HUES6 (cell line): ENCODE results near the gene SH2D6.
"Not testable (repeated sequence)": the region's sequence is repeated elsewhere in the genome, so short reads cannot be mapped to it uniquely, and the experiment has no call there.

Source experiments
- H3K27ac ChIP-seq: 2 replicates; pipeline ENCODE4 v1.7.0; 2013; ENCODE audit warnings: low read depth, mild to moderate bottlenecking, low read length, inconsistent platforms
- H3K27me3 ChIP-seq: 2 replicates; pipeline ENCODE4 v1.6.1; 2013; ENCODE audit warnings: low read length; ENCODE audit not compliant: control insufficient read depth, insufficient read depth
- H3K36me3 ChIP-seq: 2 replicates; pipeline ENCODE4 v1.6.1; 2013; ENCODE audit warnings: low read length; ENCODE audit not compliant: control insufficient read depth, insufficient read depth
- H3K4me1 ChIP-seq: 2 replicates; pipeline ENCODE4 v1.6.1; 2013; ENCODE audit warnings: low read length; ENCODE audit not compliant: control insufficient read depth, insufficient read depth
- H3K4me3 ChIP-seq: 2 replicates; pipeline ENCODE4 v1.5.1; 2013; ENCODE audit warnings: low read depth, low read length
- H3K9ac ChIP-seq: one replicate; pipeline ENCODE4 v1.6.1; 2013; ENCODE audit warnings: mild to moderate bottlenecking, low read length
- H3K9me3 ChIP-seq: 2 replicates; pipeline ENCODE4 v1.6.1; 2013; ENCODE audit warnings: low read depth, low read length; ENCODE audit not compliant: control insufficient read depth, insufficient read depth

SH2D6 gene

GRCh38 chr2:85413592-85414420 lies 4.7 kb upstream of the SH2D6 start:
- Histone ChIP-seq H3K27me3 (no peaks in the 10 kb centered on the region), H3K27ac (peak overlapping the region; percentile 44; the same call in 1 of the 2 replicates), H3K36me3 (no peaks in the 10 kb centered on the region), H3K9ac (peak overlapping the region; percentile 66), H3K4me3 (peak overlapping the region; percentile 80), H3K4me1 (peaks cover 40% of the 10 kb centered on the region), H3K9me3 (no peaks in the 10 kb centered on the region)

GRCh38 chr2:85414421-85414759 lies 4.1 kb upstream of the SH2D6 start:
- H3K9me3 ChIP-seq, H3K27ac ChIP-seq, H3K27me3 ChIP-seq, H3K36me3 ChIP-seq: not testable (repeated sequence)
- Histone ChIP-seq H3K4me3 (peak overlapping the region; percentile 80), H3K9ac (peak overlapping the region; percentile 66), H3K4me1 (peaks cover 40% of the 10 kb centered on the region)

GRCh38 chr2:85414761-85415553 lies 3.6 kb upstream of the SH2D6 start:
- no peaks in the 10 kb centered on the region for H3K36me3 ChIP-seq
- no peaks in the 10 kb centered on the region for H3K9me3 ChIP-seq
- no peaks in the 10 kb centered on the region for H3K27me3 ChIP-seq
- peaks cover 38% of the 10 kb centered on the region for H3K4me1 ChIP-seq
- no peak overlapping the region for H3K4me3 ChIP-seq
- H3K27ac ChIP-seq, result no peak overlapping the region
- no peak overlapping the region for H3K9ac ChIP-seq

- Histone ChIP-seq H3K9me3 (no peaks in the 10 kb centered on the region), H3K36me3 (no peaks in the 10 kb centered on the region), H3K4me1 (peaks cover 33% of the 10 kb centered on the region), H3K4me3 (no peak overlapping the region), H3K27ac (no peak overlapping the region), H3K9ac (no peak overlapping the region), H3K27me3 (no peaks in the 10 kb centered on the region)
Measured at GRCh38 chr2:85415980-85416650, 2.4 kb upstream of the SH2D6 start.

GRCh38 chr2:85419009-85419675 lies 628 bp downstream of the SH2D6 start:
- no peaks in the 10 kb centered on the region for H3K9me3 ChIP-seq
- peak overlapping the region; percentile 97 for H3K4me3 ChIP-seq
- H3K4me1 ChIP-seq, result peaks cover 30% of the 10 kb centered on the region
- H3K9ac ChIP-seq, result peak overlapping the region; percentile 95
- peak overlapping the region; percentile 99 for H3K27ac ChIP-seq
- no peaks in the 10 kb centered on the region for H3K36me3 ChIP-seq
- H3K27me3 ChIP-seq, result no peaks in the 10 kb centered on the region

- H3K9ac ChIP-seq, result peak overlapping the region; percentile 53
- H3K36me3 ChIP-seq, result no peaks in the 10 kb centered on the region
- H3K27me3 ChIP-seq, result no peaks in the 10 kb centered on the region
- peaks cover 29% of the 10 kb centered on the region for H3K4me1 ChIP-seq
- H3K9me3 ChIP-seq, result no peaks in the 10 kb centered on the region
- peak overlapping the region; percentile 10; the same call in 1 of the 2 replicates for H3K4me3 ChIP-seq
- H3K27ac ChIP-seq, result peak overlapping the region; percentile 15; the same call in 1 of the 2 replicates
Measured at GRCh38 chr2:85420536-85421259, 2.2 kb downstream of the SH2D6 start.

GRCh38 chr2:85421260-85422071 lies 3.0 kb downstream of the SH2D6 start:
- peak overlapping the region; percentile 53 for H3K9ac ChIP-seq
- H3K27me3 ChIP-seq, result no peaks in the 10 kb centered on the region
- H3K27ac ChIP-seq, result peak overlapping the region; percentile 15; the same call in 1 of the 2 replicates
- H3K4me1 ChIP-seq, result peaks cover 29% of the 10 kb centered on the region
- H3K36me3 ChIP-seq, result no peaks in the 10 kb centered on the region
- H3K4me3 ChIP-seq, result peak overlapping the region; percentile 10; the same call in 1 of the 2 replicates
- no peaks in the 10 kb centered on the region for H3K9me3 ChIP-seq

- Histone ChIP-seq H3K4me3 (no peak overlapping the region), H3K27ac (no peak overlapping the region), H3K27me3 (peaks cover 4% of the 10 kb centered on the region; the same call in 1 of the 2 replicates), H3K9me3 (no peaks in the 10 kb centered on the region), H3K4me1 (peaks cover 29% of the 10 kb centered on the region), H3K36me3 (no peaks in the 10 kb centered on the region), H3K9ac (no peak overlapping the region)
Measured at GRCh38 chr2:85422072-85422457, 3.6 kb downstream of the SH2D6 start.

- peaks cover 31% of the 10 kb centered on the region for H3K4me1 ChIP-seq
- H3K4me3 ChIP-seq, result no peak overlapping the region
- no peaks in the 10 kb centered on the region for H3K36me3 ChIP-seq
- H3K27me3 ChIP-seq, result peaks cover 7% of the 10 kb centered on the region; the same call in 1 of the 2 replicates
- no peak overlapping the region for H3K27ac ChIP-seq
- no peak overlapping the region for H3K9ac ChIP-seq
- no peaks in the 10 kb centered on the region for H3K9me3 ChIP-seq
Measured at GRCh38 chr2:85423525-85423924, 5.0 kb downstream of the SH2D6 start.
